GM19099 (cell line): Measurements from ENCODE around the gene NFKBIA.

Experiments
- POLR2A ChIP-seq: IDR thresholded peaks from 3 replicates; pipeline ENCODE4 v1.6.1; 2011; ENCODE audit warnings: low read depth; ENCODE audit not compliant: insufficient read length; ENCODE audit errors: extremely low read depth

NFKBIA gene, protein sequence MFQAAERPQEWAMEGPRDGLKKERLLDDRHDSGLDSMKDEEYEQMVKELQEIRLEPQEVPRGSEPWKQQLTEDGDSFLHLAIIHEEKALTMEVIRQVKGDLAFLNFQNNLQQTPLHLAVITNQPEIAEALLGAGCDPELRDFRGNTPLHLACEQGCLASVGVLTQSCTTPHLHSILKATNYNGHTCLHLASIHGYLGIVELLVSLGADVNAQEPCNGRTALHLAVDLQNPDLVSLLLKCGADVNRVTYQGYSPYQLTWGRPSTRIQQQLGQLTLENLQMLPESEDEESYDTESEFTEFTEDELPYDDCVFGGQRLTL

DNA sequence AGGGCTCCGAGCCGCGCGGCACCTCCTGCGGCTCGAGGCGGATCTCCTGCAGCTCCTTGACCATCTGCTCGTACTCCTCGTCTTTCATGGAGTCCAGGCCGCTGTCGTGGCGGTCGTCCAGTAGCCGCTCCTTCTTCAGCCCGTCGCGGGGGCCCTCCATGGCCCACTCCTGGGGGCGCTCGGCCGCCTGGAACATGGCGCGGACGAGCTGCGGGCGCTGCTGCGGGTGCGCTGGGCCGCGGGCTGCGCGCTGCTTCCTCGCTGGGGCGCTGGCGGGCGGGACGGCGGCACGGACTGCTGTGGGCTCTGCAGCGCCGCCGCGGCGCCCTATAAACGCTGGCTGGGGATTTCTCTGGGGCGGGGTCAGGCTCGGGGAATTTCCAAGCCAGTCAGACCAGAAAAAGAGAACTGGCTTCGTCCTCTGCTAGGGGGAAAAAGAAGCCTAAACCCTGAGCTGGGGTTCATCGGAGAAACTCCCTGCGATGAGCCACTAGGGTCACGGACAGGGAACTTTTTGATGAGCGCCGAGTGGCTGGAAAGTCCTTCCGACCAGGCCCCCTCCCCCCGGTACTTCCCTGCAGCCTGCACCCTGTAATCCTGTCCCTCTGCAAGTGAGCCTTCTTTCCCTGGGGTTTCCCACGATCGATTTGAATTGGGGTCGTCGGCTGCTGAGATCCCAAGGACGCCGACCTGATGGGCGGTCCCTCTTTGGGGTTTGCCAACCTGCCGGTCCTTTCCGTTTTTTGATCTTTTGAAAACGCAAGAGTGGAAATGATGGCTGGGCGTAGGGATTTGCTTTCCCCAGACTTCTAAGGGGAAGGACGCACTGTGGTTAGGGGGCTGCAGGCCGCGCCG, at the start of gene NFKBIA:
Gene NFKBIA (minus strand): TSS at position 301 of the 855 bp plus-strand sequence. CDS start 105 bp downstream, at position 196.
- TF ChIP-seq POLR2A, result peak; percentile 100

DNA sequence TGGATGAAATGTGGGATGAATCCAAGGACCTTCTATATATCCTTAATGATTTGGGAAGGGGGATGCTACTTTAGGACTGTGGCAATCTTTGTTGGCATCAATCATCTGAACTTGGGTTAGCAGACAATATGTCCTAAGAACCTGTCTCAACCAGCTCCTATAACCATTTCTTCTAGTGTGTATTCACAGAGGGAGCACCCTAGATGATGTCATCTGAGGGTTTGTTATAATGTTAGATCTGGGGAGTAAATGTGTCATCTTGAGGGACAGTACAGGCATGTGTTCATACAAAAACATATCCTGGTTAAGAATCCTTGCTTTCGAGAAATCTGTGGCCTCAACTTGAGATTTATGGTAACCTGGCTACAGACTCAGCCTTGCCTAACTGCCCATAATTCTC, 41.9 kb upstream of the NFKBIA start:
- TF ChIP-seq POLR2A, result no peak

DNA sequence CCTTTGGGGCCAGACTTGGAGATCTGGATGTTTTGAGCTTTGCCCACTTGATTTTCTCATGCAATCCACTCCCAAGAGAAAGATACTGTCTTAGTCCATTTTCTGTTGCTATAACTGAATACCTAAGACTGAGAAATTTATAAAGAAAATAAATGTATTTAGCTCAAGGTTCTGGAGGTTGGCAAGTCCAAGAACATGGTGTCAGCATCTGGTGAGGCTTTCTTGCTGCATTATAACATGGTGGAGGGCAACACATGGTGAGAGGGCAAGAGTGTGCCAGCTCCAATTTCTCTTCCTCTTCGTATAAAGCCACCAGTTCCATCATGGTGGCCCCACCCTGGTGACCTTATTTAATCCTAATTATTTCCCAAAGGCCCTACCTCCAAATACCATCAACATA, 39.6 kb upstream of the NFKBIA start:
- no peak for TF ChIP-seq POLR2A

DNA sequence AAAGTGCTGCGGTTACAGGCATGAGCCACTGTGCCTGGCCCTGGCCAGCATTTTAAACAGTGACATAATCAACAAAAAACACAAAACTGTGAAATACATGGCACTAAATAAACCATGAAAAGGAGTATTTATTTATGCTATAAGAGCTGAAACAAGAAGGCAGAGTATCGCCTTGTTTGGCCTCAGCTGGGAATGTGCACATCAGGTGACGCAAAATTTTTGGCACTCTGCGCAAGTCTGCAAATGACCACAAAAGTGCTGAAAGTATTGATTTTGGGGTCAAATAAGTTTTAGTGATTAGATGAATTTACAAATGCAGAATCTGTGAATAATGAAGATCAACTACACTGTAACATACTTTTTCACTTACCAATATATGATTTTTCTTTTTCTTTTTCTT, 36.6 kb upstream of the NFKBIA start:
- no peak for TF ChIP-seq POLR2A

DNA sequence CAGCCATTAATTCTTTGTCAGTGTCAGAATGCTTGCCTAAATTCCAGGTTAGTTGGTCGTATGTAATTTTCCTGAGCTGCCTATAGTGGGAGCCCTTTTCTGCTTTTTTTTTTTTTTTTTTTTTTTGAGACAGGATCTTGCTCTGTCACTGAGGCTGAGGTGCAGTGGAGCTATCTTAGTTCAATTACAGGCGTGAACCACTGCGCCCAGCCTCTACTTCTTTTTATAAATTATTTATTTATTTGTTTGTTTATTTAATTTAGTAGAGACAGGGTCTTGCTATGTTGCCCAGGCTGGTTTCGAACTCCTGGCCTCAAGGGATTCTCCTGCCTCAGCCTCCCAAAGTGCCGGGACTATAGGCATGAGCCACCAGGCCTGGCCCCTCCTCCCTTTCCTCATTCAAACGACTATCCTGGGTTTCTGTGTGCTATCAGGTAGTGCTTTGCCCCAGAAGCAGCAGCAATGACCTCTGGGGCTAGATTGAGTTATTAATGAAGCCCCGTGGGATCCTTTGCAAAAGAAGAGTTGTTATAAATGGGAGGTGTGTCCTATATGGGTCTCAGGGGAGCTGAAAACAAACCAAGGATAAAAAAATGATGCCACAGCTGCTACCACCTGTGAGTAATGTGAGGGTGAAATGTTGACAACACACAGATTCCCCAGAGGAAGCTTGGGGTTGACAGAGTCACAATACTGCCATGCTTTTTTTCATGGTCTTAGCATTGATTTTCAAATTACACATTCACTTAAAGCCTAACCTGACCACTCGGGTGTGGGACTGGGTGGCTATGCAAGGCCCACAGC, 34.6 kb upstream of the NFKBIA start:
- TF ChIP-seq POLR2A, result no peak

DNA sequence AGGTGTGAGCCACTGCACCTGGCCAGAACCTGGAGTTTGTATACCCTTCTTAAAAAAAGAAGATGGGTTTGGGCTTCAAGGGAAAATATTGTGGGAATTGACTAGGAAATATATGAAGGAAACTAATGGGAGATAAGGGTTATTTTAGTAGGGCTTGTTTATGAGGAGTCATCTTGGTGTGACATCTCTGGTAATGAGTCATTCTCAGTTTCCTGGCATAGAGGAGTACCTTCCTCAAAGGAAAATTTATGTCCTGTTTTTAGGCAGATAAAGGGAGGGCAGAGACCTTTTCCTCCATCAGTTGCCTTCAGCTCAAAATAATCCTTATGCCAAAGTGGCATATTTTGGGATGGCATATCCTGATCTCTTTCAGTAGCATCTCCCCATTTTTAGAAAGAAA, 30.6 kb upstream of the NFKBIA start:
- TF ChIP-seq POLR2A, result no peak

DNA sequence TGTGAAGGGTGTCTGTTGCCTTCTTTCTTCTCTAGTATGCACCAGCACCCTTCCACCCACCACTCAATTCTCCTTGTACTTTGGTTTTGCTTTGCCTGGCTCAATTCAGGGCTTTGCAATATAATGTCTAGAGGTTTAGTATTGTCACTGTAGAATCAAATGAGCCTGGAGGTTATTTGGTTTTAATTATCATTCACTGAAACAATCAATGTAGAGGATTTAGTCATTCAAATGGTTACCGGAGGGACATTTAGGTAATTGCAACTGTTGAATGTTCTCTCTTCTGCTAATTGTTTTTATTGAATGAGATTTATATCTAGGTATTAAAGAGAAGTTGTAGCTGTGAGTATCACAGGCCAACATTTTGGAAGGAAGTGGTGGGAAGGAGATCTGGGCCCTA, 29.3 kb upstream of the NFKBIA start:
- TF ChIP-seq POLR2A, result no peak

DNA sequence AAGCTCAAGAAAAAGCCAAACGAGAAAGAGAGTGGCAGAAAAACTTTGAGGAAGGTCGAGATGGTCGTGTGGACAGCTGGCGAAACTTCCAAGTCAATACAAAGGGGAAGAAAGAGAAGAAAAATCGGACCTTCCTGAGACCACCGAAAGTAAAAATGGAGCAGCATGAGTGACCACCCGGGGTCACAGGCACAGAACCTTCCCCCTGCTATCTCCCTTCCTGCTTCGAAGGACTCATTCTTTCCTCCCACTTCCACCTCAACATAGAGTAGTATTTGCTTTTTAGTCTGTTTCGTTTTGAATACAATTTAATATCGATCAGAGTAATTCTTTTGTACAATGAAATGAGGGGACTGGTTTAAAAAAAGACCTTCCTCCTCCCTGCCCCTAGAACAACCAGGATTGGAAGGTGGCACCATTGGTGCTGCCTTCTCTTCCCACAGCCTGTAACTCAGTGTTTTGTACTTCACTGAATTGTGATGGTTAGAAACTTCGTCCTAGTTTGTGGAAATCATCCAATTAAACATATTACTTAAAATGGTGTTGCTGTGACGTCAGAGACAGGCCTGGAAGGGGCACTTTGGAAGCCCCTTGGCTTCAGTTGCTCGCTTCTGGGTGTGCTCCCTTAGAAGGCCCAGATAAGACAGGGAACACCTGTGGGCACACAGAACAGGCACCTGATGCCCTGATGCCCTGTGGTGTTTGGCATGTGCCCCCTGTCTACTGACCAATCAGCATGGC, 26.1 kb upstream of the NFKBIA start:
- TF ChIP-seq POLR2A, result no peak

DNA sequence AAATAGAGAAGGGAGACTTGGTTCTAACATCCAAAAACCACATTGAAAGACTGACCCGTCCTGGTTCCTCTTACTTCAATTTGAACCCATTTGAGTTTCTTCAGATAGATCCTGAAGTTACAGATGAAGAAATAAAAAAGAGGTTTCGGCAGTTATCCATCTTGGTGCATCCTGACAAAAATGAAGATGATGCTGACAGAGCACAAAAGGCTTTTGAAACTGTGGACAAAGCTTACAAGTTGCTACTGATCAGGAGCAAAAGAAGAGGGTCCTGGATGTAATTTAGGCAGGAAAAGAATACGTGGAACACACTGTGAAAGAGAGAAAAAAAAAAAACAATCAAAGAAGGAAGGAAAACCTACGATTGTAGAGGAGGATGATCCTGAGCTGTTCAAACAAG, 25.4 kb upstream of the NFKBIA start:
- no peak for TF ChIP-seq POLR2A

DNA sequence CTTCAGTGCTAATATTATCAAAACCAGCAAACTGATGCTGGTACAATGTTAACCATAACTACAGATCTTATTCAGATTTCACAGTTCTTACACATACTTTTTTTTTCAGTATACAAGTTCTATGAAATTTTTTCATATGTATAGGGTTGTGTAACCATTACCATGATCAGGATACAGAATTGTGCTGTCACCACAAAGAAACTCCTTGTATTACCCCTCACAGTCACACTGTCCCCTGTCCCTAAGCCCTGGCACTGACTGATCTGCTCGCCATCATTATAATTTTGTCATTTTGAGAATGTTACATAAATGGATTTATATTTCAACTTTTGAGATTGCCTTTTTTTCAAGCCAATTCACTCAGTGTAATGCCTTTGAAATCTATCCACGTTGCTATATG, 21.3 kb upstream of the NFKBIA start:
- TF ChIP-seq POLR2A, result no peak

DNA sequence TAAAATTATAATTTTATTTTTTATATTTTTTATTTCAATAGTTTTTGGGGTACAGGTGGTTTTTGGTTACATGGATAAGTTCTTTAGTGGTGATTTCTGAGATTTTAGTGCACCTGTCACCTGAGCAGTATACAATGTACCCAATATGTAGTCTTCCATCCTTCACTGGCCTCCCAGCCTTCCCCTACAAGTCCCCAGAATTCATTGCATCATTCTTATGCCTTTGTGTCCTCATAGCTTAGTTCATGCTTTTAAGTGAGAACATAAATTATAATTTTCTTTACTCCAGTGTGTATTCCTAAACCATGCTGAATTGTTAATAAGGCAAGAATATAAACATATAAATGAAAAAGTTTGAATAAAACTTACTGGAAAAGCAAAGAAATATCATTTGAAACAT, 19.1 kb upstream of the NFKBIA start:
- no peak for TF ChIP-seq POLR2A

DNA sequence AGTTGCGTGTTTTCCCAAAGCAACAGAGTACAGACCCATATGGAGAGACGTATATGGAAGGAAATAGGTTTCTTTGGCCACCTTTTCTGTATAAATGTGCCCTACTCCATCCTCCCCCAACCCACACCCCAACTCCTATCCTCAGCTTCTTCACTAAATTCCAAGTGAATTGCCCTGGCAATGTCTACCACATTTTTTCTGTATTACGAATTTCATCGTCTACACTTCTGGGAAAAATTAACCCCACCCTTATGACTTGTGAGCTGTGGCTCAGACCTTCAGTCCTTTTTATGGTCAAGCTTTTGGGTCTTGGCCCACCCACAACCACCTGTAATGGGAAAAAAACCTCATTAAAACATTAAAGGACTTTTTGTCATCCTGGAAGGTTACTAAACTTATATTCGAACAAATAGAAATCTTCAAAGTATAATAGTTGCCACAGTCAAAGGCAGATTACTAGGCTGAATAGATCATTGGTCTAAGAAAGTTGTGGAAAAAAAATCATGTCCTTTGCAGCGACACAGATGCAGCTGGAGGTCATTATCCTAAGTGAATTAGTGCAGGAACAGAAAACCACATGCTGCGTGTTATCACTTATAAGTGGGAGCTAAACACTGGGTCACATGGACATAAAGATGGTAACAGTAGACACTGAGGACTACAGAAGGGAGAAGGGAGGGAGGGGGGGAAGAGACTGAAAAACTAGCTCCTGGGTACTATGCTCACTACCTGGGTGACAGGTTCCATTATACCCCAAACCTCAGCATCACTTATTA, 15.7 kb upstream of the NFKBIA start:
- TF ChIP-seq POLR2A, result no peak

DNA sequence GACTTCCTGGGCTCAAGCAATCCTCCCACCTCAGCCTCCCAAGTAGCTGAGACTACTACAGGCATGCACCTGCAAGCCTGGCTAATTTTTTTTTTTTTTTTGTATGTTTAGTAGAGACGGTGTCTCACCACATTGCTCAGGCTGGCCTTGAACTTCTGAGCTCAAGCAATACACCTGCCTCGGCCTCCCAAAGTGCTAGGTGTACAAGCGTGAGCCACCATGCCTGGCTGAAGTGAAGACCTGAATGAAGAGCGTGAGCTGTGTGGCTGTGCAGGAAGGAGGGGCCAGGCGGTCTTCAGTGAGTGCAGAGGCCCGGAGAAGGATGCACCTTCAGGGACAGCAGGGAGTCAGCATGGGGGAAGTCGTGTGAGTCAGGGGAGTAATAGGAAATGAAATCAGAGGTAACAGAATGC, 14.9 kb upstream of the NFKBIA start:
- no peak for TF ChIP-seq POLR2A

DNA sequence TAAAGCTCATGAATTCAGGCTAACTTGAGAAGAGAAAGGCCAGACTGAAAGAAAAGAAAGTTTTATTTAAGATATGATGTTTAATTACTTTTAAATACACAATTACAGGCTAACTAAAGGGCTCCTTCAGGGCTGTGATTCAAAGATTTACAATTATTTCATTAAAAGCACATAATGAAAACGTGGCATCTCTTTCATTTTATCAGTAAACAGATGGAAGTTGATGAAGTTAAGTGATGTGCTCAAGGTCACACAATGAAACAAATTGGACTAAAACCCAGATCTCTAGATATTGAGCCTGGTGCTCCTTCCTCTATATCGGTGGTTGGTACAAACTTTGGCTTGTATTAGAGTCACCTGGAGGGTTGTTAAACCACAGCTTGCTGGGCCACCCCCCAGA, 13.5 kb upstream of the NFKBIA start:
- TF ChIP-seq POLR2A, result no peak
